ENCODE data around the gene PLD3. TPM values are rescaled to one million over a fixed set of nuclear protein-coding genes. Genes with fewer than 3 reads are reported as not detected.
"Not testable (repeated sequence)": the region's sequence is repeated elsewhere in the genome, so short reads cannot be mapped to it uniquely, and the experiment has no call there.

PLD3 gene
- polyA plus RNA-seq, 1 experiment = 395 TPM

DNA sequence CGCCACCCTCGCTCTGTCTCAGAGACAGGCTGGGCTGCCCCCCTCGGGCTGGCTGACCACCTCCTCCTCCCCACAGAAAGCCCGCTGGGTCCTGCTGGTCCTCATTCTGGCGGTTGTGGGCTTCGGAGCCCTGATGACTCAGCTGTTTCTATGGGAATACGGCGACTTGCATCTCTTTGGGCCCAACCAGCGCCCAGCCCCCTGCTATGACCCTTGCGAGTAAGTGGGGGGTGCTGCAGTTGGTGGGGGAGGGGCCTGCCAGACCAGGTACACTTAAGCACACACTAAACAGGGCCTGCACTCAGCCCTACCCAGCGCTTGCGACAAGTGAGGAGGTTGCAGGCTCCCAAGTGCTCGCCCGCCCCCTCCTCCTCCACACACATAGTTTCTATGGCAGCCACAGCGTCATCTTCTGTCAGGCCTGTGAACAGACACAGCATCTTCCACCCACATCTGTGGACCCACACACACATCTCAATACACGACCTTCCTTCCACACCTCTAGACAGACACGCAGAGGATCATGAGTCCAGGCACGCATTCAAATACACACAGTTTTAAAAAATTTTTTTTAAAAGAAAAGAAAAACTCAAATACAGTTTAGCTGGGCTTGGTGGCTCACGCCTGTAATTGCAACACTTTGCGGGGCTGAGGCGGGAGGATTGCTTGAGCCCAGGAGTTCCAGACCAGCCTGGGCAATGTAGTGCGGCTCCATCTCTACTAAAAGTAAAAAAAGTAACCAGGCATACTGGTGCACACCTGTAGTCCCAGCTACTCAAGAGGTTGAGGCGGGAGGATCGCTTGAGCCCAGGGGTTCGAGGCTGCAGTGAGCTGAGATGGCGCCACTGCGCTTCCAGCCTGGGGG, 18.4 kb downstream of the PLD3 start:
- Histone ChIP-seq H3K27ac (ENCODE audit: low read depth, low read length) (no peak overlapping the region), H3K4me3 (ENCODE audit: low read depth, low read length) (peak overlapping the region; percentile 76)

DNA sequence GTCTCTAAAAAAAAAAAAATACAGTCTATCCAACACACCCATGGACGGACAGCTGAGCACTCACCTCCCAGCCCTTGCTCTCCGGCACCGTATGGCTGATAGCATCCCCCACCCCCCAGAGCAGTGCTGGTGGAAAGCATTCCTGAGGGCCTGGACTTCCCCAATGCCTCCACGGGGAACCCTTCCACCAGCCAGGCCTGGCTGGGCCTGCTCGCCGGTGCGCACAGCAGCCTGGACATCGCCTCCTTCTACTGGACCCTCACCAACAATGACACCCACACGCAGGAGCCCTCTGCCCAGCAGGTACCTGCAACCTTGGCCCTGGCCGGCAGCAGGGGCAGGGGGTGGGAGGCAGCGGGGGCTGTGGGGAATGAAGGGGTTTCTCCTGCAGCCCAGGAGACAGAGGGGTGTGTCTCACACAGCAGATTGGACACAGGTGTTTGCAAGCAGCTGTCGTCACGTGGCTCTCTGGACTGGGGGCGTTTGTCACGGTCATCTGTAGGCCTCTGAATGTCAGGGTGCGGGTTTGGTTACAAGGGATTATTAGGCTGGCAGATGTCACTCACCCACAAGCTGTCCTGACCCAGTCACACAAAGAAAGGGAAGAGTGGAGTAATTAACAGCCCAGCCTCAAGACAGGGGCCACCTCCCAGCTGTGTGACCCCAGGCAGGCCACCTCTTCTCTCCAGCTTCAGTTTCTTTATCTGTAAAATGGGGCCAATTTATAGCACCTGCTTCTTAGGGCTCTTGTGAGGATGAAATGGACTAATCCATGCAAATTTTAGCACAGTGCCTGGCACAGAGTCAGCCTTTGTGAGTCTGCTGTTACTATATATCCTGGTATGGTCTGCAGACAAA, 19.3 kb downstream of the PLD3 start:
- H3K4me3 ChIP-seq (ENCODE audit: low read depth, low read length) = no peak overlapping the region
- TF ChIP-seq, protein P1, sequence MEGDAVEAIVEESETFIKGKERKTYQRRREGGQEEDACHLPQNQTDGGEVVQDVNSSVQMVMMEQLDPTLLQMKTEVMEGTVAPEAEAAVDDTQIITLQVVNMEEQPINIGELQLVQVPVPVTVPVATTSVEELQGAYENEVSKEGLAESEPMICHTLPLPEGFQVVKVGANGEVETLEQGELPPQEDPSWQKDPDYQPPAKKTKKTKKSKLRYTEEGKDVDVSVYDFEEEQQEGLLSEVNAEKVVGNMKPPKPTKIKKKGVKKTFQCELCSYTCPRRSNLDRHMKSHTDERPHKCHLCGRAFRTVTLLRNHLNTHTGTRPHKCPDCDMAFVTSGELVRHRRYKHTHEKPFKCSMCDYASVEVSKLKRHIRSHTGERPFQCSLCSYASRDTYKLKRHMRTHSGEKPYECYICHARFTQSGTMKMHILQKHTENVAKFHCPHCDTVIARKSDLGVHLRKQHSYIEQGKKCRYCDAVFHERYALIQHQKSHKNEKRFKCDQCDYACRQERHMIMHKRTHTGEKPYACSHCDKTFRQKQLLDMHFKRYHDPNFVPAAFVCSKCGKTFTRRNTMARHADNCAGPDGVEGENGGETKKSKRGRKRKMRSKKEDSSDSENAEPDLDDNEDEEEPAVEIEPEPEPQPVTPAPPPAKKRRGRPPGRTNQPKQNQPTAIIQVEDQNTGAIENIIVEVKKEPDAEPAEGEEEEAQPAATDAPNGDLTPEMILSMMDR (IDR thresholded peaks at IDR 0.05; ENCODE audit: low read depth, low read length) = no peak
- no peak overlapping the region for H3K27ac ChIP-seq (ENCODE audit: low read depth, low read length)
- no peaks in the 10 kb centered on the region for H3K9me3 ChIP-seq (ENCODE audit: control insufficient read depth, insufficient read depth, low read length)
- CTCF ChIA-PET = no interaction called here
- no peak for DNase-seq (ENCODE audit: low read depth, low spot score)
- POLR2A ChIA-PET = interaction anchor here (0.7 kb wide), 1 partner anchor 323 kb away, joined by 3 read pairs; the partner anchor contains the start of gene NUMBL
- no peaks in the 10 kb centered on the region for H3K27me3 ChIP-seq (ENCODE audit: control insufficient read depth, insufficient read depth, low read length)

More for the DNA sequence above, 18.4 kb downstream of the PLD3 start:
- TF ChIP-seq, protein P1 (IDR thresholded peaks at IDR 0.05; ENCODE audit: low read depth, low read length) = no peak
- CTCF ChIA-PET = no interaction called here
- POLR2A ChIA-PET = interaction anchor here (0.7 to 1.5 kb wide), 3 partner anchors 19 to 324 kb away, joined by 3 to 9 read pairs (median 4); partner anchors contain the start of genes BLVRB, C19orf47, NUMBL and PLD3
- DNase-seq (ENCODE audit: low read depth, low spot score) = no peak
- no peaks in the 10 kb centered on the region for H3K9me3 ChIP-seq (ENCODE audit: control insufficient read depth, insufficient read depth, low read length)
- H3K27me3 ChIP-seq (ENCODE audit: control insufficient read depth, insufficient read depth, low read length) = no peaks in the 10 kb centered on the region

DNA sequence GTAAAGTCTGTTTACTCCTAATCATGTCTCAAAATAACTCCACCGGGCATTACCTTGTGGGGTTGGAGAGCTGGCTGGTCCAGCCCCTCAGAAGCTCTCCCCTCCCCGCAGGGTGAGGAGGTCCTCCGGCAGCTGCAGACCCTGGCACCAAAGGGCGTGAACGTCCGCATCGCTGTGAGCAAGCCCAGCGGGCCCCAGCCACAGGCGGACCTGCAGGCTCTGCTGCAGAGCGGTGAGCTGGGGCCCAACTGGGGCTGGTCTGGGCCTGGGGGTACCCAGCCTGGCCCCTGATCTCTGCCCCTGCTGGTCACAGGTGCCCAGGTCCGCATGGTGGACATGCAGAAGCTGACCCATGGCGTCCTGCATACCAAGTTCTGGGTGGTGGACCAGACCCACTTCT, 21.3 kb downstream of the PLD3 start:
- no peak overlapping the region for H3K4me3 ChIP-seq (ENCODE audit: low read depth, low read length)
- no peak for DNase-seq (ENCODE audit: low read depth, low spot score)
- CTCF ChIA-PET = no interaction called here
- no peaks in the 10 kb centered on the region for H3K27me3 ChIP-seq (ENCODE audit: control insufficient read depth, insufficient read depth, low read length)
- TF ChIP-seq, protein P1 (IDR thresholded peaks at IDR 0.05; ENCODE audit: low read depth, low read length) = no peak
- POLR2A ChIA-PET = no interaction called here
- no peaks in the 10 kb centered on the region for H3K9me3 ChIP-seq (ENCODE audit: control insufficient read depth, insufficient read depth, low read length)
- H3K27ac ChIP-seq (ENCODE audit: low read depth, low read length) = no peak overlapping the region

DNA sequence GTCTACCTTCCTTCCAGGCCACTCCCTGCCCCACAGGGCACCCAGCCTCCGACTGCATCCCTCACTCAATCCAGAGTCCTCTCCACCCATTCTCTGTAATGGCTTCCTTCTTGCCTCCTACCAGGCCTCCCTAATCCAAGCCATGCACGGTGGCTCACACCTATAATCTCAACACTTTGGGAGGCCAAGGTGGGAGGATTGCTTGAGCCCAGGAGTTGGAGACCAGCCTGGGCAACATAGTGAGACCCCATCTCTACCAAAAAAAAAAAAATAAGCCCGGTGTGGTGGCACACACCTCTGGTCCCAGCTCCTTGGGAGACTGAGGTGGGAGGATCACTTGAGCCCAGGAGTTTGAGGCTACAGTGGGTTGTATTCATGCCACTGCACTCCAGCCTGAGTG, 21.8 kb downstream of the PLD3 start:
- H3K27me3 ChIP-seq (ENCODE audit: control insufficient read depth, insufficient read depth, low read length); H3K4me3 ChIP-seq (ENCODE audit: low read depth, low read length); POLR2A ChIA-PET; DNase-seq (ENCODE audit: low read depth, low spot score); H3K27ac ChIP-seq (ENCODE audit: low read depth, low read length); CTCF ChIA-PET; H3K9me3 ChIP-seq (ENCODE audit: control insufficient read depth, insufficient read depth, low read length): not testable (repeated sequence)

DNA sequence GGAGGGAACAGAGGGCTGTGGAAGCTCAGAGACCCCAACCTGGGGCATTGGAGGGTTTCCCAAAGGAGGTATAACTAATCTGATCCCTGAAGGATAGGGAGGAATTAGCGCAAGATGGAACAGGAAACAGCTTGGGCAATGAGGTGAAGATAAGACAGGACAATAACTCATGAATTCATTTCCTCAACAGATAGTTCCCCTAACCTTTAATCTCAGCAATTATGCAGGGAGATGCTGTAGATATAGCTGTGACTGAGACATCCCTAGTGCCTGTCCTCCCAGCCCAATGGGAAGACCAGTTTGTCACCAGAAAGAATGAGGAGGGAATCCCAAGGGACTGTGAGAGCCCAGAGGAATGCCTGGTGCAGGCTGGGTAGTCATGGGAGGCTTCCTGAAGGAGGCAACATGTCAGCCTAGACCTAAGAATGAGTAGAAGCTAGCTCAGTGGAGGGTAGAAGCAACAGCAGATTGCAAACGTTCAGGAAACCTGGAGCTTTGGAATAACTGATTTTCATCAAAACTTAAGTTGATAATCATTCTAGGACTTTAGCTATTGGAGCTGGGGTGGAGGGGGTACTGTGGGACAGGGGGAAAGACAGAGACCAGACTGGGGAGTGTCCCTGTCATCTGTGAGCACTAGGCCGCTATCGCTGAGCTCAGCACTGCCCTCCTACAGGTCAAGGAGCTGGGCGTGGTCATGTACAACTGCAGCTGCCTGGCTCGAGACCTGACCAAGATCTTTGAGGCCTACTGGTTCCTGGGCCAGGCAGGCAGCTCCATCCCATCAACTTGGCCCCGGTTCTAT, 22.7 kb downstream of the PLD3 start:
- ChIA-PET CTCF (interaction anchor here (1.1 to 1.4 kb wide), 2 partner anchors 11 to 231 kb away, joined by 3 read pairs; no protein-coding TSS in a partner anchor), POLR2A (interaction anchor here (0.9 to 1.1 kb wide), 2 partner anchors 13 to 49 kb away, joined by 3 to 4 read pairs; no protein-coding TSS in a partner anchor)
- no peak for DNase-seq (ENCODE audit: low read depth, low spot score)
- no peaks in the 10 kb centered on the region for H3K9me3 ChIP-seq (ENCODE audit: control insufficient read depth, insufficient read depth, low read length)
- TF ChIP-seq, protein P1 (IDR thresholded peaks at IDR 0.05; ENCODE audit: low read depth, low read length) = no peak
- H3K27ac ChIP-seq (ENCODE audit: low read depth, low read length) = no peak overlapping the region
- no peak overlapping the region for H3K4me3 ChIP-seq (ENCODE audit: low read depth, low read length)
- no peaks in the 10 kb centered on the region for H3K27me3 ChIP-seq (ENCODE audit: control insufficient read depth, insufficient read depth, low read length)
